Kidney (tissue), 14 donors: ENCODE data around the gene MRPL14. TPM values are rescaled to one million over a fixed set of nuclear protein-coding genes. Genes with fewer than 3 reads are reported as not detected.
A peak's percentile ranks its signal among the peaks of the same experiment; 100 is the strongest.

Source experiments
- DNase-seq, 5 donors: peaks; one replicate each; pipeline ENCODE4 v3.0.0-alpha.2; 2013 to 2020
- FAIRE-seq: peaks from 2 replicates; lab custom pipeline; 2012; peaks lifted over from hg19 to GRCh38; lab: Jason Lieb, UNC
- H3K27ac ChIP-seq, 2 donors: one replicate each; pipeline ENCODE4 v1.7.0; 2013; ENCODE audit warnings: low read depth in 2 of 2, low read length in 2 of 2, inconsistent platforms in 1 of 2
- H3K27me3 ChIP-seq: one replicate; pipeline ENCODE4 v1.7.1; 2013; ENCODE audit warnings: low read length, inconsistent platforms; ENCODE audit not compliant: control insufficient read depth, insufficient read depth
- H3K36me3 ChIP-seq, 3 donors: one replicate each; pipeline versions ENCODE4 v1.7.0 to v1.7.1; 2013; ENCODE audit warnings: low read length in 3 of 3, control low read depth in 1 of 3, inconsistent platforms in 1 of 3; ENCODE audit not compliant: insufficient read depth in 3 of 3, control insufficient read depth in 2 of 3
- H3K4me1 ChIP-seq, 3 donors: one replicate each; pipeline versions ENCODE4 v1.7.0 to v1.7.1; 2013; ENCODE audit warnings: low read length in 3 of 3, inconsistent platforms in 1 of 3, low read depth in 1 of 3; ENCODE audit not compliant: control insufficient read depth in 2 of 3, insufficient read depth in 2 of 3
- H3K4me3 ChIP-seq, 3 donors: one replicate each; pipeline versions ENCODE4 v1.7.0 to v1.8.1; 2013; ENCODE audit warnings: low read length in 3 of 3, control low read depth in 1 of 3, inconsistent platforms in 1 of 3
- H3K9ac ChIP-seq, 3 donors: one replicate each; pipeline versions ENCODE4 v1.7.0 to v1.7.1; 2013; ENCODE audit warnings: low read length in 3 of 3, control low read depth in 1 of 3, inconsistent platforms in 1 of 3
- H3K9me3 ChIP-seq, 3 donors: one replicate each; pipeline versions ENCODE4 v1.7.0 to v1.7.1; 2013; ENCODE audit warnings: low read length in 3 of 3, control low read depth in 1 of 3, inconsistent platforms in 1 of 3; ENCODE audit not compliant: control insufficient read depth in 2 of 3, insufficient read depth in 1 of 3
- intact Hi-C: fragments of 100-400 bp; cut with DNase I; formaldehyde crosslinking; loops from one replicate; pipeline ENCODE4 v1.11.1; 2022
- polyA plus RNA-seq: library from polyadenylated mRNA; stranded (reverse); fragments of 350-450 nt; fragmentation: Illumina TruSeq; extraction: RNeasy Lipid Tissue Mini Kit (QIAGEN cat#74804); gene quantifications from one replicate; pipeline ENCODE4 v1.2.3, GENCODE V29; 2014; ENCODE audit warnings: low read depth, low replicate concordance; ENCODE audit not compliant: insufficient read depth
- total RNA-seq: library from RNA; stranded (reverse); fragmentation: NEBNext Ultra II Directional; extraction: Animal tissue kit (Norgen Biotek cat#: 25700); gene quantifications from one replicate; pipeline ENCODE4 v1.2.1, GENCODE V29; 2021
- TF ChIP-seq, protein P1 (sequence below): IDR thresholded peaks from 3 replicates; pipeline ENCODE4 v1.5.1; 2012; ENCODE audit warnings: mild to moderate bottlenecking, moderate library complexity, borderline replicate concordance; ENCODE audit not compliant: insufficient read depth; ENCODE audit errors: extremely low read depth
- donor health status: control.
- donor health status: control.
- donor health status: control.
- donor health status: control.
- donor health status: control.
- donor health status: DM: yes; HTN: yes; CAD: no.
- donor health status: Normal renal cell carcinoma (clear cell type).

The MRPL14 gene
- total and polyA plus RNA-seq, 2 donors from 2014 or later: 27.9 to 71.5 TPM

DNA sequence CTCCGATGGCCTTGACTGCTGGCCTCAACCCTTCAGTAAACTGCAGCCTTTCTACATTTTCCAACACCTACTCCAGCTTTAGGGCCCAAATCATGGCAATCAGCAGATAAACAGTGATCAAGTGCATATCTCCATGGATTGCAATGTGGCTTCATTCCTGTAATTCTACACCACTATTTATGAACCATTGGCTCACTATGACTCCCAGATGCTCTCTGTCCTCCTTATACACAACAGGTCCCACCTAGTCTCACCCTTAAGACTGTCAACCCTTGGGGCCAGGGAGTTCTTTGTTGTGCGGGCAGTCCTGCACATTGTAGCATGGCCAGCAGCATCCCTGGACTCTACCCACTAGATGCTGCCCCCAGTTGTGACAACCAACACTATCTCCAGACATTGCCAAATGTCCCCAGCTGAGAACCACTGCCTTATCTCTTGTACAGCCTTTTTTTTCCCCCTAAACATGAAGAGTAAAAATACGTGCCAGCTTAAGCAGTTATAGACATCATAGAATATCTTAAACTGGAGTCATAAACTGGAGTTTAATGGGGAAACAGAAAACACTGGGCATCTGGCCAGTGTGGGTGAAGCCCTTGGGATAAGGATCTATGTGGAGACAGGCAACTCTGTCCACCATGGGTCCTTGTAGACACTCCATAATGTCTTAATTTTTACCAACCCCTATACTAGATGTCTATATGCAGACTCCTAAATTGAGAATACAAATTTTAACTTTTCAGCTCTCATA, 21.1 kb downstream of the MRPL14 start:
- Histone ChIP-seq H3K27ac (no peak overlapping the region), H3K27me3 (no peaks in the 10 kb centered on the region), H3K36me3 (peaks cover 0 to 8% (median 2%) of the 10 kb centered on the region in 3 donors), H3K4me3 (no peak overlapping the region), H3K4me1 (peaks cover 0 to 6% (median 5%) of the 10 kb centered on the region in 3 donors), H3K9ac (no peak overlapping the region), H3K9me3 (no peaks in the 10 kb centered on the region)
- DNase-seq (no peak), FAIRE-seq (no peak)
- TF ChIP-seq, protein P1, sequence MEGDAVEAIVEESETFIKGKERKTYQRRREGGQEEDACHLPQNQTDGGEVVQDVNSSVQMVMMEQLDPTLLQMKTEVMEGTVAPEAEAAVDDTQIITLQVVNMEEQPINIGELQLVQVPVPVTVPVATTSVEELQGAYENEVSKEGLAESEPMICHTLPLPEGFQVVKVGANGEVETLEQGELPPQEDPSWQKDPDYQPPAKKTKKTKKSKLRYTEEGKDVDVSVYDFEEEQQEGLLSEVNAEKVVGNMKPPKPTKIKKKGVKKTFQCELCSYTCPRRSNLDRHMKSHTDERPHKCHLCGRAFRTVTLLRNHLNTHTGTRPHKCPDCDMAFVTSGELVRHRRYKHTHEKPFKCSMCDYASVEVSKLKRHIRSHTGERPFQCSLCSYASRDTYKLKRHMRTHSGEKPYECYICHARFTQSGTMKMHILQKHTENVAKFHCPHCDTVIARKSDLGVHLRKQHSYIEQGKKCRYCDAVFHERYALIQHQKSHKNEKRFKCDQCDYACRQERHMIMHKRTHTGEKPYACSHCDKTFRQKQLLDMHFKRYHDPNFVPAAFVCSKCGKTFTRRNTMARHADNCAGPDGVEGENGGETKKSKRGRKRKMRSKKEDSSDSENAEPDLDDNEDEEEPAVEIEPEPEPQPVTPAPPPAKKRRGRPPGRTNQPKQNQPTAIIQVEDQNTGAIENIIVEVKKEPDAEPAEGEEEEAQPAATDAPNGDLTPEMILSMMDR: no peak
- intact Hi-C loops: no loop called here

DNA sequence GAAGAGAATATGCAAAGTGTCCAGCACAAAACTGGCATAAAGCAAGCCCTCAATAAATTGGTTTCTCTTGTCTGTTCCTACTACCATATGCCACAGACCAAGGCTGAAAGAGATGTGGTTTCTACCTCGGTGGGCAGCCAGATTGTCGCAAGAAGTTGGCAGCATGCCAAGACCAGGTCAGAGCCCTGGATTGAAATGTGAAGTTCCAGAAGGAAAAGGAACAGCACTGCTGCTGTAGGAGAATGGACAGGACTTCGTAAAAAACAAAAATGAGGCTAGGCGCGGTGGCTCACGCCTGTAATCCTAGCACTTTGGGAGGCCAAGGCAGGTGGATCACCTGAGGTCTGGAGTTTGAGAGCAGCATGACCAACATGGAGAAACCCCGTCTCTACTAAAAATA, 22.1 kb downstream of the MRPL14 start:
- FAIRE-seq (no peak), DNase-seq (peak in 2 of 5 donors; percentile 27 to 45)
- Histone ChIP-seq H3K4me1 (peaks cover 0 to 6% (median 0%) of the 10 kb centered on the region in 3 donors), H3K27ac (peak overlapping the region in 1 of 2 donors; percentile 9), H3K27me3 (no peaks in the 10 kb centered on the region), H3K36me3 (peaks cover 0 to 4% (median 2%) of the 10 kb centered on the region in 3 donors), H3K9ac (no peak overlapping the region), H3K9me3 (no peaks in the 10 kb centered on the region), H3K4me3 (no peak overlapping the region)
- TF ChIP-seq, protein P1: no peak
- intact Hi-C loops: no loop called here

GRCh38 chr6:44104481-44105021, 22.7 kb downstream of the MRPL14 start:
- peak overlapping the region in 1 of 2 donors; percentile 9 for H3K27ac ChIP-seq
- intact Hi-C loops: loop anchor here (5.0 kb wide), 1 partner anchor 48 kb away; no protein-coding TSS in a partner anchor

More at GRCh38 chr6:44104481-44105021, 22.7 kb downstream of the MRPL14 start:
- Histone ChIP-seq H3K36me3 (peaks cover 0 to 4% (median 2%) of the 10 kb centered on the region in 3 donors), H3K9ac (no peak overlapping the region), H3K9me3 (no peaks in the 10 kb centered on the region), H3K4me1 (peaks cover 0 to 6% (median 0%) of the 10 kb centered on the region in 3 donors), H3K4me3 (no peak overlapping the region), H3K27me3 (no peaks in the 10 kb centered on the region)
- FAIRE-seq (no peak), DNase-seq (peak in 1 of 5 donors; percentile 54)
- TF ChIP-seq, protein P1: no peak
